ENCODE measurements around the gene PLSCR1. TPM values are rescaled to one million over a fixed set of nuclear protein-coding genes. Genes with fewer than 3 reads are reported as not detected.

Gene PLSCR1
- total RNA-seq, 2 donors from 2014 or later = 189 to 250 TPM

DNA sequence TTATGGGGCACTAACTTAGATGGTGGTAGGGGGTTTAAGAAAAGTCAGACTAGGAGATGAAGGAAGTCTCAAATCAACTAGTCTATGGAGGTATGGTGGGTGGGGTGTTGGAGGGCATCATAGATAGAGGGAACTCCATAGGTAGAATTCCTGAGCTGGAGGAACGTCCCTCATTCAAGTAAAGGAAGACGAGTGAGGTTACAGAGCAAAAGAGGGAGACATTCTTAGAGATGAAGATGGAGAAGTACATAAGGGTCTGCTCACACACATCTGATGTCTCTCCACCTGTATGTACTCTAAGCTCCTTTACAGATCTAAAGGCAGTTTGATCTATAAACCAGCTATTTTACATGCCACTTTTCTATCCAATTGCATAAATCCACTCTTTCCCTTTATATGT is 1.4 kb downstream of the PLSCR1 start:
- Mint-ChIP-seq H3K4me1 (peaks cover 24% of the 10 kb centered on the region), H3K9me3 (peaks cover 20% of the 10 kb centered on the region), H3K27me3 (ENCODE audit: insufficient read depth) (no peaks in the 10 kb centered on the region), H3K36me3 (ENCODE audit: low read depth) (peaks cover 45% of the 10 kb centered on the region), H3K4me3 (peak overlapping the region; percentile 95), H3K27ac (peak overlapping the region; percentile 93)
- peaks cover 31% of the 10 kb centered on the region for H3K9me3 ChIP-seq (ENCODE audit: control insufficient read depth, low read length)
- WGBS, 2 experiments (ENCODE audit: insufficient coverage in 1 of 2, insufficient read length in 1 of 2) = 34 to 70% methylated on average over 2 of the region's 2 CpGs
- H3K27ac ChIP-seq (ENCODE audit: low read depth, low read length) = no peak overlapping the region
- H3K4me1 ChIP-seq (ENCODE audit: control insufficient read depth, insufficient read depth, low read length) = peaks cover 1% of the 10 kb centered on the region
- no peaks in the 10 kb centered on the region for H3K27me3 ChIP-seq (ENCODE audit: control insufficient read depth, insufficient read depth, low read length, poor library complexity, severe bottlenecking)
- H3K36me3 ChIP-seq (ENCODE audit: control insufficient read depth, insufficient read depth, low read length) = peaks cover 42% of the 10 kb centered on the region
- TF ChIP-seq, protein P1, sequence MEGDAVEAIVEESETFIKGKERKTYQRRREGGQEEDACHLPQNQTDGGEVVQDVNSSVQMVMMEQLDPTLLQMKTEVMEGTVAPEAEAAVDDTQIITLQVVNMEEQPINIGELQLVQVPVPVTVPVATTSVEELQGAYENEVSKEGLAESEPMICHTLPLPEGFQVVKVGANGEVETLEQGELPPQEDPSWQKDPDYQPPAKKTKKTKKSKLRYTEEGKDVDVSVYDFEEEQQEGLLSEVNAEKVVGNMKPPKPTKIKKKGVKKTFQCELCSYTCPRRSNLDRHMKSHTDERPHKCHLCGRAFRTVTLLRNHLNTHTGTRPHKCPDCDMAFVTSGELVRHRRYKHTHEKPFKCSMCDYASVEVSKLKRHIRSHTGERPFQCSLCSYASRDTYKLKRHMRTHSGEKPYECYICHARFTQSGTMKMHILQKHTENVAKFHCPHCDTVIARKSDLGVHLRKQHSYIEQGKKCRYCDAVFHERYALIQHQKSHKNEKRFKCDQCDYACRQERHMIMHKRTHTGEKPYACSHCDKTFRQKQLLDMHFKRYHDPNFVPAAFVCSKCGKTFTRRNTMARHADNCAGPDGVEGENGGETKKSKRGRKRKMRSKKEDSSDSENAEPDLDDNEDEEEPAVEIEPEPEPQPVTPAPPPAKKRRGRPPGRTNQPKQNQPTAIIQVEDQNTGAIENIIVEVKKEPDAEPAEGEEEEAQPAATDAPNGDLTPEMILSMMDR (conservative IDR thresholded peaks at IDR 0.05) = no peak
- DNase-seq = no peak
- peak overlapping the region; percentile 93 for H3K9ac ChIP-seq (ENCODE audit: extremely low read depth, low read length, poor library complexity, severe bottlenecking)
- H3K4me3 ChIP-seq (ENCODE audit: low read length) = peak overlapping the region; percentile 95

DNA sequence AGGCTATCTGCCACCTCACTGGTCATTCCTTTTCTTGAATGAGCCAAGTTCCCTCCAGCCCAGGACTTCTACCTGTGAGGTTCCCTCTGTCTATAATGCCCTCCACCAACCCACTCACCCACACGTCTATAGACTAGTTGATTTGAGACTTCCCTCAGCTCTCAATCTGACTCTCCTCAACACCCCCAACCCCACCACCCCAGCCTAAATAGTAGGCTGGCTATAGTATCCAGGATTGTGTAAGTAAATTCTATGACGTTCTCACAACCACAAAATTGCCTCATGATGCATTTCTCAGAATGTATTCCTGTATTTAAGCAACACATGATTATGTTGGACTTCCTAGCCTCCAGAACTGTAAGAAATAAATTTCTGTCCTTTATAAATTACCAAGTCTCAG is 2.2 kb downstream of the PLSCR1 start:
- Histone ChIP-seq H3K9me3 (ENCODE audit: control insufficient read depth, low read length) (peaks cover 39% of the 10 kb centered on the region), H3K27ac (ENCODE audit: low read depth, low read length) (no peak overlapping the region), H3K36me3 (ENCODE audit: control insufficient read depth, insufficient read depth, low read length) (peaks cover 50% of the 10 kb centered on the region), H3K4me3 (ENCODE audit: low read length) (peak overlapping the region; percentile 95), H3K4me1 (ENCODE audit: control insufficient read depth, insufficient read depth, low read length) (peaks cover 6% of the 10 kb centered on the region), H3K9ac (ENCODE audit: extremely low read depth, low read length, poor library complexity, severe bottlenecking) (peak overlapping the region; percentile 93), H3K27me3 (ENCODE audit: control insufficient read depth, insufficient read depth, low read length, poor library complexity, severe bottlenecking) (no peaks in the 10 kb centered on the region)
- H3K9me3 Mint-ChIP-seq = peaks cover 20% of the 10 kb centered on the region
- peaks cover 28% of the 10 kb centered on the region for H3K4me1 Mint-ChIP-seq
- H3K27ac Mint-ChIP-seq = peak overlapping the region; percentile 19
- 86% methylated on average over 2 of the region's 2 CpGs; no CpG with 5 or more reads in 1 of the 2 experiments for WGBS, 2 experiments (ENCODE audit: insufficient coverage in 1 of 2, insufficient read length in 1 of 2)
- peak overlapping the region; percentile 95 for H3K4me3 Mint-ChIP-seq
- no peak for DNase-seq
- H3K36me3 Mint-ChIP-seq (ENCODE audit: low read depth) = peaks cover 53% of the 10 kb centered on the region
- H3K27me3 Mint-ChIP-seq (ENCODE audit: insufficient read depth) = no peaks in the 10 kb centered on the region
- TF ChIP-seq, protein P1 (conservative IDR thresholded peaks at IDR 0.05) = no peak

DNA sequence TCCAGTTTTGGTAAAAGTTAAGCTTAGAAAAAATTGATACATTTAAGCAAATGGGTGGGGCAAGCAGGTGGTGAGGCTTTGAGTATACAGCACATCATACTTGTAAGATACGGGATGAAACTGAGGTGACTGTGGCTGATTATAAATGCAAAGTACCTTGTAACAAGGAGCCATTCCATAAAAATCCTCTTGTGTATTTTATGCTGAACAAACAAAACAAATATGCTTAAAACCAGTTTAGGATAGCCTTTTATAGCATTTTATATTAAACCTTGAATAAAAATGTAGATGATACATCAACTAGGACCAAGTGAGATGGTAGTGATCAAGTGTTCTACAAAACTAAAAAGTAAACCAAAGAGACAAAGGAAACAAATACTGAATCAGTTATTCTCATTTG is 3.4 kb downstream of the PLSCR1 start:
- H3K27me3 ChIP-seq (ENCODE audit: control insufficient read depth, insufficient read depth, low read length, poor library complexity, severe bottlenecking) = no peaks in the 10 kb centered on the region
- peaks cover 64% of the 10 kb centered on the region for H3K36me3 Mint-ChIP-seq (ENCODE audit: low read depth)
- peak overlapping the region; percentile 95 for H3K4me3 ChIP-seq (ENCODE audit: low read length)
- no peak overlapping the region for H3K9ac ChIP-seq (ENCODE audit: extremely low read depth, low read length, poor library complexity, severe bottlenecking)
- TF ChIP-seq, protein P1 (conservative IDR thresholded peaks at IDR 0.05) = no peak
- no peak overlapping the region for H3K27ac ChIP-seq (ENCODE audit: low read depth, low read length)
- WGBS, 2 experiments (ENCODE audit: insufficient coverage in 1 of 2, insufficient read length in 1 of 2) = 100% methylated on average over 1 of the region's 1 CpG; no CpG with 5 or more reads in 1 of the 2 experiments
- H3K4me1 ChIP-seq (ENCODE audit: control insufficient read depth, insufficient read depth, low read length) = peaks cover 9% of the 10 kb centered on the region
- peaks cover 20% of the 10 kb centered on the region for H3K9me3 Mint-ChIP-seq
- H3K27ac Mint-ChIP-seq = no peak overlapping the region
- H3K4me1 Mint-ChIP-seq = peaks cover 36% of the 10 kb centered on the region
- DNase-seq = no peak
- H3K4me3 Mint-ChIP-seq = peak overlapping the region; percentile 95
- peaks cover 42% of the 10 kb centered on the region for H3K9me3 ChIP-seq (ENCODE audit: control insufficient read depth, low read length)
- peaks cover 62% of the 10 kb centered on the region for H3K36me3 ChIP-seq (ENCODE audit: control insufficient read depth, insufficient read depth, low read length)
- H3K27me3 Mint-ChIP-seq (ENCODE audit: insufficient read depth) = no peaks in the 10 kb centered on the region

Measured in endodermal cell (in vitro differentiated cells).